Stimulated activated CD4-positive, alpha-beta T cell treated with anti-CD3 and anti-CD28 coated beads, Interleukin-15, amount 100 ng/mL, for 48 hours (primary cell): Measurements from ENCODE around the gene SYTL3.
"Not testable (repeated sequence)": the region's sequence is repeated elsewhere in the genome, so short reads cannot be mapped to it uniquely, and the experiment has no call there.

Experiments used
- DNase-seq, 2 donors: peaks; one replicate each; pipeline ENCODE4 v3.0.0-alpha.2; 2020; ENCODE audit warnings: low read depth in 2 of 2

The SYTL3 gene

DNA sequence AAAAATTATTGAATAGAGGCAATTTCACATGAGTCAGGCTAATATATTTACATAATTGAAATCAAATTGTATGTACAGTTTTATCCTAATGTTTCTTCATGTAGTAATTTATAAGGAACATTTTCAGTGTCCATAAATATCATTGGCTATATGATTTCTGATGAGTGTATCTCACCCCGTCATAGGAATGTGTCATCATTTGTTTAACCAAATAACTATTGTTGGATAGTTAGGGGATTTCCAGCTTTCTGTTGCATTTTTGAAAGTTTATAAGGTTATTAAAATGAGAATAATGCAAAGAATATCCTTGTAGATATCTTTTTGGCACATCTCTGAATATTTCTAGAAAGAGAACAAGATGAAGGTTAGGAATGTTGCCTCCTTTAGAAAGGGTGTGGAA is 39.0 kb downstream of the SYTL3 start:
- no peak for DNase-seq

DNA sequence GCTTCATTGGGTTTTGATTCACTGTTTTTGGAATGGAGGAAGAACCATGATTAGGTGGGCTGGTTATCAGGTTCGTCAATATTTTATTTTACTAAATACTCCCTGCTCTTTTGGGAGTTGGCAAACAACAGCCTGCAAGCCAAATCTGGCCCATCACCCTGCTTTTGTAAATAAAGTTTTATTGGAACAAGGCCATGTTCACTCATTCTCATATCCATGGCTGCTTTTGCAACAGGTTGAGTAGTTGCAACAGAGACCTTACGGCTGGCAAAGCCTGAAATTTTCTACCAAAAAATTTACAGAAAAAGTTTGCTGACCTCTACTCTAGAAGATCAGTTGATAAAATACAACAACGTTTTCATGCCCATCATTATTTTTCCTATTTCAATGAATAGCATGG is 45.1 kb downstream of the SYTL3 start:
- DNase-seq, result no peak

DNA sequence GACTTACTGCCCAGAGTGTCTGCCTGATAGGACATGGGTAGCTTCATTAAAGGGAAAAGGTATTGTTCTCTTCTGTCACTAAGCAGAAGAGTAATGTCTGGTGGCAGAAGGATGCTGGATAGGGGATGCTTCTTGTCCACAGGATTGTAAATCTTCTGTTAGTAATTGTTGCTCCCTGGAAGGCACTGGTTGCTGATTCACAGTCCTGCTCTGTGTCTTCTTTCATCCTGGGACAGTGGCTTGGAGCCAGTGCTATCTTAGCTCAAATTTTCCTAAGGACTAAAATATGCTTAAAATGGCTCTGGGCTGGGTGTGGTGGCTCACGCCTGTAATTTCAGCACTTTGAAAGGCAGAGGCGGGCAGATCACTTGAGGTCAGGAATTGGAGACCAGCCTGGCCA is 48.0 kb downstream of the SYTL3 start:
- DNase-seq, result no peak

- peak in 1 of 2 donors; percentile 17 for DNase-seq
Observed at GRCh38 chr6:158698931-158699330, 49.1 kb downstream of the SYTL3 start.

GRCh38 chr6:158701268-158701667 is 51.4 kb downstream of the SYTL3 start:
- not testable (repeated sequence) for DNase-seq

DNA sequence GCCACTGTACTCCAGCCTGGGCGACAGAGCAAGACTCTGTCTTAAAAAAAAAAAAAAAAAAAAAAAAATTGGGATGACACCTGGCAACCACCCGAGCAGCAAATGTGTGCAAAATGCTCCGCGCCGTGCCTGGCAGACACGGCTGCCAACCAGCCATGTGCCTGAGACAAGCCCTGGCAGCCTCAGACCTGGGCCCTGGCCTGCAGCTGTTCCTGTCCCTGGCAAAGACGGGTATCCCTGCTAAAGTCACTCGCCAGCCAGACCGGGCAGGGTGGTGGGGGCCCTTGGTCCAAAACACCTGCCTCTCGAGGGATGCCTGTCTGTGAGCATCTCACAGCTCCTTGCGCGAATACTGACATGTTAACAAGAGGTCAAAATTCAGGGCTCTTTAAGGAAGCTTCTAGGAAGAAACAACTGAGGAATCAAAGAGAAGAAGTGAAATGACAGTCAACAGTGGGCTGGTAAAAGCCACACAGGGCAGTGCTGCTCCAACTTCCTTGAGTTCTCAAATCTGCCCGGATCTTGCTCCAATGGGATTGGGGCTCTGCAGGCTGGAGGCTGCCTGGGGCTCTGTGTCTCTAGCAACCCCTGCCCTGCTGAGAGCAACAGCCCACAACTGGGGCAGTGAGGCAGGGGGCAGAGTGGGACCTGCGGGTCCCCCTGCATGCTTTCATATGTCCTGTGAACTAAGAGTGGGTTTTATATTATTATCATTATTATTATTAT is 53.4 kb downstream of the SYTL3 start:
- DNase-seq, result no peak

DNA sequence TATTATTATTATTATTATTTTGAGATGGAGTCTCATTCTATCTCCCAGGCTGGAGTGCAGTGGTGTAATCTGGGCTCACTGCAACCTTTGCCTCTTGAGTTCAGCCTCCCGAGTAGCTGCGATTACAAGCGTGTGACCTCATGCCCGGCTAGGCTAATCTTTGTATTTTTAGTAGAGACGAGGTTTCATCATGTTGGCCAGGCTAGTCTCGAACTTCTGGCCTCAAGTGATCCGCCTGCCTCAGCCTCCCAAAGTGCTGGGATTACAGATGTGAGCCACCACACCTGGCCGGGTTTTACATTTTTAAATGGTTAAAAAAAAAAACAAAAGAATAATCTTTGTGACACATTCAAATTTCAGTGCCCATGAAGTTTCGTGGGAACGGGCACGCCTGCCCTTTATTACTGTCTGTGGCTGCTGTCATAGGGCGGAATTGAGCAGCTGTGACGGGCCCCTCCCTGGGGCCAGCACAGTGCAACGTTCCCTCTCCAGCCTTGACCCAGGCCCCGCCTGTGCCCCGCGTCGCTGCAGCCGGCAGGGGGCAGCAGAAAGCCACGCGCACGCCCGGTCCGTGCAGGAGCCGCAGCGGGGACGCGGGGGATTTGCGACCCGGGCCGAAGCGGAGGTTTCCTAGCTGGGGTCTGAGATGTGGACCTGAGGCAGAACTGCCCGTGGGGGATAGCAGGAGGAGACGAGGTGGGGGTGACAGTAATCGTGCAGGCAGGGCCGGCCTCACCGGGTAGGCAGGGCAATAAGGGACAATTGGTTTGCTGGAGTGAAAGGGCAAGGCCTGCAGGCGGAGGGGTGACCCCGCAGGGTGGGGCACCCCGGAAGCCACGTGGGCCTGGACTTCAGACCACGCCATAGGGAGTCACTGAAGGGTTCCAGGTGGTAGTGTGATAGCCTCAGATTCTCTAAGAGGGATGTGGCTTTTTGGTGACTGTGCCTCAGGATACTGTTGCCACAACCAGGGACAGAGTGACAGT is 54.3 kb downstream of the SYTL3 start:
- DNase-seq, result peak; percentile 43 to 62

DNA sequence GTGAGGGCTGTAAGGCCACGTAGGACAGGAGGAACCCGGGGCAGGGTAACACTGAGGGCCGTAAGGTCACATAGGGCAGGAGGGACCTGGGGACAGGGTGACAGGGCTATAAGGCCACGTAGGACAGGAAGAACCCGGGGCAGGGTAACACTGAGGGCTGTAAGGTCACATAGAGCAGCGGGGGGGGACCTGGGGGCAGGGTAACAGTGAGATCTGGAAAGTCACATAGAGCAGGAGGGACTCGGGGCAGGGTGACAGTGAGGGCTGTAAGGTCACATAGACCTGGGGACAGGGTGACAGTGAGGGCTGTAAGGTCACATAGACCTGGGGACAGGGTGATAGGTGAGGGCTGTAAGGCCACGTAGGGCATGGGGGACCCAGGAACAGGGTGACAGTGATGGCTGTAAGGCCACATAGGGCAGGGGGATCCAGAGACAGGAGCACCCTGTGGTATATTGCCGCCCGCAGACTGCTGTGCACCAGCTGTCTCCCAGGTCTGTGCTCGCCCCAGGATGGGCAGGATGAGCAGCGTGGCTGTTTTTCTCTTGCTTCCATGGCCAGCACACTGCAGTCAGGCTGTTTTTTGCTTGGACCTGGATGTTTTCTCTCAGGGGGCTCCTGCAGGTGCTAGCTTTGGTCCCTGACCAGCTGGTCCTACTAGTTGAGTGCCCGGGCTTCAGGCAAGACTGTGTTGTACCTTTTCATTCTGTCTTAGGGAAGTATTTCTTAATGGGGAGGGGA is 55.7 kb downstream of the SYTL3 start:
- no peak for DNase-seq

GRCh38 chr6:158706369-158706982 is 56.6 kb downstream of the SYTL3 start:
- no peak for DNase-seq

GRCh38 chr6:158707120-158707820 is 57.4 kb downstream of the SYTL3 start:
- DNase-seq, result no peak

- DNase-seq, result no peak
Observed at GRCh38 chr6:158707821-158708195, 58.0 kb downstream of the SYTL3 start.

DNA sequence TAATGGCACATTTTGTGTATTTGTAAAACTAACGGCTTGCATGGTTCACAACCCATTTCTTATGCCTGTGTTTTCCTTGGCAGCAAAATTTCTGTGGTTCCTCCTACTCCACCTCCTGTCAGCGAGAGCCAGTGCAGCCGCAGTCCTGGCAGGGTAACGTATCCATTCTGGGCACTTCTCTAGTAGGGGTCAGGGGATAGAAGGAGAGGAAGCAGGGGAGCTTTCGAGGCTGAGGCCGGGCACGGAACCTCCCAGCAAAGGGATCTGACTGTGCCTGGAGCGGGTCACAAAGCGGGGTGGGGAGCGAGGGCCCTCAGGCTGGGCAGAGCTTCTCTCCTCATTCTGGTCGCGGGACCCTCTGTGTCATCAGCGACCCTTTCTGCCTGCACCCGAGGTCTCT is 58.4 kb downstream of the SYTL3 start:
- no peak for DNase-seq

GRCh38 chr6:158709809-158710208 is 60.0 kb downstream of the SYTL3 start:
- DNase-seq, result no peak

- no peak for DNase-seq
Observed at GRCh38 chr6:158711264-158711663, 61.4 kb downstream of the SYTL3 start.

- DNase-seq, result no peak
Observed at GRCh38 chr6:158713469-158713868, 63.6 kb downstream of the SYTL3 start.

DNA sequence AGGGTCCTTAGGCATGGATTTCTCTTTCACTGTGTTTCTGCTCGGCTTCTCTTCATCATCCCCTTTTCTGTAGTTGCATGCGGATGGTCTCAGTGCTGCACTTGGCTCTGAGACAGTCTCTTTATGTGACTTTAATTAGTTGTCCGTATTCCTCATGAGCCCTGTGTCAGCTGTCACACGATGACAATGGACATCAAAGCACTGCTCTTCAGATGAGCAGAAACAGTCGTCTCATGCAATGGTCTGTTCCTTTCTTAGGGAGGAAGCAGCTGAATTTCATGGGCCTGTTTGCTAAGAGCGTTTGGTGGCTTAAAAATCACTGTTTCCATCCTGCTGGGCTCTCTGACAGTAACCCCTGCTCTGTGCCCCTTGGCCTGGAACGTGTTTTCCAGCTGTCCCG is 64.9 kb downstream of the SYTL3 start:
- no peak for DNase-seq

DNA sequence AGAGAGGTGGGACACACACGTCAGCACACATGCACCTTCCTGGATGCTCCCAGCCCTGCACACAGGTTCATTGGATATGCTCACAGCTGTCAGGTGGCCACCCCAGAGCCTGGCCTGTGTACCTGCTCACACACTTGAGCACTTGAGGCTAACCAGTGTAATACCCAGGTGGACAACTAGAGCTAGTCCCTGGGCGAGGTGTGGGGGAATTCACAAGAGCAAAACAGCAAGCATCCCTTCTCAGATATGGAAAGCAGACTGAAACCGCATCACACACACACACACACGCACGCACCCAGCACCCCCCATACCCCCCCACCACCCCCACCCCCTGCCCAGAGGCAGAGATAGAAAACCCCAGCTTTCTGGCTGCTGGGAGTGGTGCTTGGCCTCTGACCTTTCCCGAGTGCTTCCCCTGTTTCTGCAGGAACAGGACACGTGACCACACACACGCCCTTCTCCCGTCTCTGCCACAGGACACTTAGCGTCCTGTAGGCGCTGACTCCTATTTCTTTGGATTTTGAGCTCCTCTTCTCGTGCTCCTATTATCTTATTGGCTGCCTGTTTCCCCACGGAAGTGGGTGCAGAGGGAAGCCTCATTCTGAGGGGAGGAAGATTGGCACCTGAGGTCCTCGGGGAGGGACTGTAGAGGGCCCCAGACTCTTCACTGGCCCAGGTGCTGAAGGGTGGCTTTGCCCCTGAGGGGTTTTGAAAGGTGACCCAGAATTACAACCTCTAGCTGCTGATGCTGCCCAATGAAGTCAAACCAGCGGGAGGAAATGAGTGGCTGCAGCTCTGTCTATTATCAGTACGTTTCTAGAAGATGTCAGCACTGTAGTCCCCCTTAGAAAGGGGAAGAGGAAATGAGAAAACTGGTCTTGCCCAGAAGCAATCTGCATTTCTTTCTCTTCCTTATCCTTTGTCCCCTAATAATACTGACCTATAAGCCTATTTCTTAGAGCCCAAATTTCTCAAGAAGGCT is 65.8 kb downstream of the SYTL3 start:
- DNase-seq, result no peak

GRCh38 chr6:158717341-158718330 is 67.8 kb downstream of the SYTL3 start:
- no peak for DNase-seq
